Heart left ventricle (tissue), 16 donors: ENCODE results near the gene LAPTM5. TPM values are rescaled to one million over a fixed set of nuclear protein-coding genes. Genes with fewer than 3 reads are reported as not detected.

Experiments
- ATAC-seq, 4 donors: fragments of 200-7000 bp; cut with Tn5 transposase; one replicate each; pipeline ENCODE4 v1.9.1; 2020 to 2022; ENCODE audit warnings: moderate library complexity in 4 of 4, mild to moderate bottlenecking in 3 of 4, moderate number of reproducible peaks in 1 of 4
- DNase-seq, 5 donors: peaks; one replicate each; pipeline ENCODE4 v3.0.0-alpha.2; 2020
- H3K27ac ChIP-seq, 12 donors: fragments of 200-600 bp; sonication (generic) in 4 of 12; one replicate each; pipeline versions ENCODE4 v1.5.0 to v1.8.0; 2016 to 2022; ENCODE audit warnings: mild to moderate bottlenecking in 2 of 12
- H3K27me3 ChIP-seq, 9 donors: fragments of 200-600 bp; sonication (generic) in 2 of 9; one replicate each; pipeline versions ENCODE4 v1.5.1 to v1.8.0; 2016 to 2022; ENCODE audit warnings: mild to moderate bottlenecking in 3 of 9
- H3K36me3 ChIP-seq, 9 donors: fragments of 200-600 bp; sonication (generic) in 2 of 9; one replicate each; pipeline versions ENCODE4 v1.5.0 to v1.8.0; 2018 to 2022; ENCODE audit warnings: mild to moderate bottlenecking in 2 of 9
- H3K4me1 ChIP-seq, 12 donors: fragments of 200-600 bp; sonication (generic) in 4 of 12; one replicate each; pipeline versions ENCODE4 v1.5.0 to v1.8.0; 2016 to 2022; ENCODE audit warnings: mild to moderate bottlenecking in 3 of 12
- H3K4me3 ChIP-seq, 12 donors: fragments of 200-600 bp; sonication (generic) in 4 of 12; one replicate each; pipeline versions ENCODE4 v1.5.0 to v1.8.0; 2017 to 2022; ENCODE audit warnings: mild to moderate bottlenecking in 9 of 12, moderate library complexity in 4 of 12
- H3K9me3 ChIP-seq, 12 donors: fragments of 200-600 bp; sonication (generic) in 4 of 12; one replicate each; pipeline versions ENCODE4 v1.5.0 to v1.8.0; 2016 to 2022; ENCODE audit warnings: mild to moderate bottlenecking in 1 of 12
- CTCF ChIP-seq, 12 donors: fragments of 200-600 bp; sonication (generic) in 4 of 12; IDR thresholded peaks; one replicate each; pipeline versions ENCODE4 v1.5.0 to v1.8.0; 2018 to 2022; ENCODE audit warnings: antibody characterized with exemption in 12 of 12, mild to moderate bottlenecking in 5 of 12
- POLR2A ChIP-seq, 2 donors: fragments of 450-650 bp; IDR thresholded peaks; one replicate each; pipeline ENCODE4 v1.6.1; 2017; ENCODE audit warnings: antibody characterized with exemption in 2 of 2, mild to moderate bottlenecking in 2 of 2, moderate library complexity in 2 of 2
- WGBS, 4 donors: extraction: QIAGEN DNeasy Blood & Tissue Kit in 2 of 4; methylation state at CpG; one replicate each; pipeline versions ENCODE4 v1.1.5 to v1.1.7; 2013 to 2018; 5-methylcytosine and 5-hydroxymethylcytosine counted together
- intact Hi-C, 10 donors: fragments of 100-400 bp; cut with DNase I; formaldehyde crosslinking; loops; one replicate each; pipeline versions ENCODE4 v1.11.1 to v1.14.2; 2022
- polyA plus RNA-seq, 2 donors: library from polyadenylated mRNA; stranded (reverse); fragments of 200-250 nt; gene quantifications; one replicate each; pipeline ENCODE4 v1.2.3, GENCODE V29; 2013
- total RNA-seq, 9 donors: library from RNA; depleted of rRNA in 2 of 9; stranded (reverse); fragments of >200 nt in 2 of 9; fragmentation: NEBNext Ultra II Directional in 3 of 9; extraction: Animal tissue kit (Norgen Biotek cat#: 25700) in 3 of 9; gene quantifications; one replicate each; pipeline versions ENCODE4 v1.1.0 to v1.2.4, GENCODE V29; 2016 to 2023
- donor health status: ischemic (EF 13 %, LVEDD 7.1; RV severe dilation, severe dysfunction).
- donor health status: healthy with polysubstance abuse.
- donor health status: DM: no; HTN: yes; CAD: no.
- donor health status: DM: no; HTN: no; CAD: no.
- donor health status: ischemic (EF 25% LVEDD 6.9; RV normal size, moderate dysfunction).
- donor health status: ischemic (EF 25% LVEDD 5.7; RV mildly dilated, moderate dysfunction).
- donor health status: healthy.
- donor health status: DM: yes; HTN: yes; CAD: no.
- donor health status: ischemic (EF 35%, LVEDD 5.7; RV mildly dilated, moderate dysfunction).
- donor health status: nonischemic (EF 11% LVEDD 7.7; RV severe dilation, severe dysfunction).
- donor health status: DM: yes; HTN: yes; CAD: no.
- donor health status: PGD.
- donor health status: ischemic (EF 29% LVEDD 5.4; RV normal size, mild dysfunction).
- donor health status: nonischemic (EF 23%, LVEDD 6.1; RV moderate dilation, normal function).

The LAPTM5 gene
- total and polyA plus RNA-seq, 11 donors: 6.9 to 260 (median 14.3) TPM

- Histone ChIP-seq H3K27me3 (peaks cover 0 to 7% (median 0%) of the 10 kb centered on the region in 9 donors), H3K4me3 (no peak overlapping the region), H3K36me3 (no peaks in the 10 kb centered on the region), H3K27ac (peak overlapping the region in 1 of 12 donors; percentile 78), H3K4me1 (peaks cover 0 to 26% (median 6%) of the 10 kb centered on the region in 12 donors), H3K9me3 (no peaks in the 10 kb centered on the region)
- 69 to 80% (median 74%) methylated on average over 11 to 14 of the region's 14 CpGs for WGBS, 4 donors
- intact Hi-C loops: loop anchor here (5.0 to 10.0 kb wide), 10 partner anchors 180 to 1820 kb away; partner anchors contain the start of gene PTPRU (in 9 of the 10)
- ATAC-seq (no peak), DNase-seq (no peak)
- TF ChIP-seq POLR2A (IDR thresholded peaks at IDR 0.05) (no peak), CTCF (IDR thresholded peaks at IDR 0.05) (no peak)
These were observed 52.6 kb downstream of the LAPTM5 start for GRCh38 chr1:30704765-30705509.

GRCh38 chr1:30704271-30704670 is 53.3 kb downstream of the LAPTM5 start:
- H3K4me3 ChIP-seq: no peak overlapping the region
- H3K4me1 ChIP-seq: peaks cover 0 to 26% (median 6%) of the 10 kb centered on the region in 12 donors
- peak overlapping the region in 1 of 12 donors; percentile 78 for H3K27ac ChIP-seq
- no peaks in the 10 kb centered on the region for H3K9me3 ChIP-seq
- no peaks in the 10 kb centered on the region for H3K36me3 ChIP-seq
- peaks cover 0 to 7% (median 0%) of the 10 kb centered on the region in 9 donors for H3K27me3 ChIP-seq
- DNase-seq (peak in 1 of 5 donors; percentile 53), ATAC-seq (peak in 2 of 4 donors; percentile 17 to 52)
- 26 to 56% (median 44%) methylated on average over 4 of the region's 4 CpGs for WGBS, 4 donors
- no peak for TF ChIP-seq CTCF (IDR thresholded peaks at IDR 0.05)
- no peak for TF ChIP-seq POLR2A (IDR thresholded peaks at IDR 0.05)
- intact Hi-C loops: loop anchor here in 7 of 10 donors (10.0 kb wide), 6 partner anchors 179 to 1819 kb away; no protein-coding TSS in a partner anchor

- ATAC-seq: no peak
- H3K36me3 ChIP-seq: no peaks in the 10 kb centered on the region
- TF ChIP-seq POLR2A (IDR thresholded peaks at IDR 0.05) (no peak), CTCF (IDR thresholded peaks at IDR 0.05) (no peak)
- H3K27ac ChIP-seq: no peak overlapping the region
- intact Hi-C loops: loop anchor here in 7 of 10 donors (10.0 kb wide), 6 partner anchors 178 to 1818 kb away; no protein-coding TSS in a partner anchor
- H3K4me3 ChIP-seq: no peak overlapping the region
- no peaks in the 10 kb centered on the region for H3K9me3 ChIP-seq
- H3K27me3 ChIP-seq: peaks cover 0 to 7% (median 0%) of the 10 kb centered on the region in 9 donors
- DNase-seq: no peak
- H3K4me1 ChIP-seq: peaks cover 0 to 31% (median 6%) of the 10 kb centered on the region in 12 donors
These were observed 54.8 kb downstream of the LAPTM5 start for GRCh38 chr1:30702823-30703222.

- intact Hi-C loops: loop anchor here in 7 of 10 donors (10.0 kb wide), 6 partner anchors 176 to 1816 kb away; no protein-coding TSS in a partner anchor
- peaks cover 0 to 22% (median under 1%) of the 10 kb centered on the region in 12 donors for H3K4me1 ChIP-seq
- no peaks in the 10 kb centered on the region for H3K9me3 ChIP-seq
- ATAC-seq: no peak
- no peaks in the 10 kb centered on the region for H3K27me3 ChIP-seq
- TF ChIP-seq POLR2A (IDR thresholded peaks at IDR 0.05) (no peak), CTCF (IDR thresholded peaks at IDR 0.05) (no peak)
- peak in 1 of 5 donors; percentile 12 for DNase-seq
- no peaks in the 10 kb centered on the region for H3K36me3 ChIP-seq
- H3K27ac ChIP-seq: peak overlapping the region in 1 of 12 donors; percentile 19
- WGBS, 4 donors: 68 to 81% (median 74%) methylated on average over 2 of the region's 2 CpGs
- H3K4me3 ChIP-seq: no peak overlapping the region
These were observed 56.3 kb downstream of the LAPTM5 start for GRCh38 chr1:30701258-30701633.
